Measurements from ENCODE around the gene EPOP. TPM values are rescaled to one million over a fixed set of nuclear protein-coding genes. Genes with fewer than 3 reads are reported as not detected.
A peak's percentile ranks its signal among the peaks of the same experiment; 100 is the strongest.

The EPOP gene
- total and polyA plus RNA-seq, 2 of the 13 experiments (the other 11 are each of a cell fraction or from before 2014, with no cell fraction given), result 14.7 to 37.8 TPM

- BruUV-seq (replicated peaks), result TSS peak; percentile 41
- peaks cover 48% of the 10 kb centered on the region for H3K79me2 ChIP-seq (ENCODE audit: insufficient read depth, low read length)
- H2AFZ ChIP-seq (ENCODE audit: low read length), result no peak overlapping the region
- in situ Hi-C loops (cut with HindIII; ENCODE audit: extremely low pct_ligation_motif_present, low pct_unique_long_range_greater_than_20kb), result no loop called here
- peak overlapping the region; percentile 99 for H3K4me2 ChIP-seq (ENCODE audit: low read depth, low read length)
- FAIRE-seq (no peak), DNase-seq (ENCODE audit: low spot score) (peak; percentile 100), ATAC-seq (peak; percentile 63)
- H3K36me3 ChIP-seq (replicated peaks in 1 of 2; ENCODE audit: control insufficient read depth in 1 of 2, insufficient read depth in 2 of 2, low read length in 2 of 2), result peaks cover 4 to 17% of the 10 kb centered on the region in 2 experiments
- intact Hi-C loops (cut with micrococcal nuclease; ENCODE audit: unreplicated experiment), result loop anchor here (1.0 kb wide), 1 partner anchor 47 kb away; no protein-coding TSS in a partner anchor
- H3K9me3 ChIP-seq (ENCODE audit: low read length), result no peaks in the 10 kb centered on the region
- POLR2A ChIA-PET, result interaction anchor here (0.7 to 8.9 kb wide), 23 partner anchors 12 to 166 kb away, joined by 3 to 106 read pairs (median 6); partner anchors contain the start of genes CISD3, EPOP, LASP1 and PSMB3
- CTCF ChIA-PET (ENCODE audit: low intra/inter-chr PET ratio, low total read pairs), result interaction anchor here (0.7 to 1.8 kb wide), 2 partner anchors 26 to 27 kb away, joined by 3 to 4 read pairs; partner anchors contain the start of gene CISD3
- under 1% methylated on average over 47 of the region's 50 CpGs for WGBS (ENCODE audit: low lambda C conversion rate)
- H3K4me3 ChIP-seq (replicated peaks in 1 of 3; ENCODE audit: insufficient read depth in 1 of 3, low read depth in 2 of 3, low read length in 3 of 3), result peak overlapping the region; percentile 71 to 99 (median 95)
- H3K27ac ChIP-seq (ENCODE audit: extremely low read length, insufficient read depth, low read length), result peak overlapping the region; percentile 99
- peaks cover 12% of the 10 kb centered on the region for H4K20me1 ChIP-seq (ENCODE audit: insufficient read depth, low read length)
- H3K4me1 ChIP-seq (ENCODE audit: insufficient read depth, low read length), result peaks cover 64% of the 10 kb centered on the region
- peak overlapping the region; percentile 100 for H3K9ac ChIP-seq (ENCODE audit: insufficient read depth, low read depth, low read length)
- no peaks in the 10 kb centered on the region; a peak in 1 of 5 replicates for H3K27me3 ChIP-seq (ENCODE audit: control insufficient read depth in 1 of 2, insufficient read depth in 2 of 2, low read length in 2 of 2)
- TF ChIP-seq ZNF18 (CRISPR knock-in tag; IDR thresholded peaks at IDR 0.05; ENCODE audit: insufficient replicate concordance), result peak; percentile 96
- TF ChIP-seq PPARG (CRISPR knock-in tag; conservative IDR thresholded peaks at IDR 0.05), result peak; percentile 97
- 0 out of 2 replicates have a peak, but pooled peaks have one; percentile 35 for TF ChIP-seq KIAA2018 (CRISPR knock-in tag; IDR thresholded peaks at IDR 0.05; ENCODE audit: borderline replicate concordance)
- TF ChIP-seq ZNF282 (IDR thresholded peaks at IDR 0.05; ENCODE audit: partially characterized antibody), result no peak
- peak; percentile 77 for TF ChIP-seq GMEB1 (CRISPR knock-in tag; IDR thresholded peaks at IDR 0.05; ENCODE audit: borderline replicate concordance)
- no peak; the same call in 1 of the 2 replicates for TF ChIP-seq RNF219 (CRISPR knock-in tag; IDR thresholded peaks at IDR 0.05)
- peak; percentile 91; the same call in 1 of the 2 replicates for TF ChIP-seq ZNF34 (CRISPR knock-in tag; IDR thresholded peaks at IDR 0.05; ENCODE audit: borderline replicate concordance)
These were observed 29.2 kb upstream of the EPOP start for GRCh38 chr17:38703742-38704605.
